GM19025 (cell line): ENCODE measurements around the gene ABCB11.
"Not testable (repeated sequence)": the region's sequence is repeated elsewhere in the genome, so short reads cannot be mapped to it uniquely, and the experiment has no call there.

Experiments
- ATAC-seq: cut with Tn5 transposase; IDR thresholded peaks from one replicate; pipeline ENCODE4 v1.9.1; 2021; ENCODE audit warnings: mild to moderate bottlenecking, low read depth, moderate library complexity; ENCODE audit not compliant: unreplicated experiment

The ABCB11 gene

DNA sequence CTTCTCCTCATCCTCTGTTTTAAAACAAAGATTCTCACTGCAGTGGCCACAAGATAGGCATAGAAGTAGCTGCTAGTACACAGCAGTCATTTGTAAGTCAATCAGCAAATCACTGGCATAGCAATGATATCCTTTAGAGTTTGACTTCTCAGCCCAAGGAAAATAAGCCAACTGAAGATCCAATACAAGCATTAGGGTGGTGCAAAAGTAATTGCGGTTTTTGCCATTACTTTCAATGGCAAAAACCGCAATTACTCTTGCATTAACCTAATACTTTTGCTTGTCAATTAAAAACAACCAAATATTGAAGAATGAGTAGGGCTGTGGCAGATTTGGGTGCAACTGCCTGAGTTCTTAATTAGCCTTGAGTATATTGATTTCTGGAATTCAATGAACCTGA, 127.2 kb downstream of the ABCB11 start:
- no peak for ATAC-seq

- no peak for ATAC-seq
Measured at GRCh38 chr2:168901003-168901402, 130.1 kb downstream of the ABCB11 start, which contains the start of gene G6PC2. Gene G6PC2 (plus strand): TSS chr2:168901291. CDS start chr2:168901332, 41 bp downstream.

GRCh38 chr2:168897449-168897848, 133.7 kb downstream of the ABCB11 start:
- no peak for ATAC-seq

GRCh38 chr2:168896783-168897182, 134.3 kb downstream of the ABCB11 start:
- no peak for ATAC-seq

GRCh38 chr2:168895771-168896170, 135.4 kb downstream of the ABCB11 start:
- ATAC-seq = no peak

- no peak for ATAC-seq
Measured at GRCh38 chr2:168894720-168895119, 136.4 kb downstream of the ABCB11 start.

GRCh38 chr2:168894101-168894500, 137.0 kb downstream of the ABCB11 start:
- ATAC-seq = no peak

GRCh38 chr2:168892327-168892726, 138.8 kb downstream of the ABCB11 start:
- no peak for ATAC-seq

- ATAC-seq = peak; percentile 100
Measured at GRCh38 chr2:168890006-168890782, 140.9 kb downstream of the ABCB11 start, which contains the start of gene SPC25. Gene SPC25 (minus strand): TSS chr2:168890430. CDS start chr2:168889519, 911 bp downstream.

DNA sequence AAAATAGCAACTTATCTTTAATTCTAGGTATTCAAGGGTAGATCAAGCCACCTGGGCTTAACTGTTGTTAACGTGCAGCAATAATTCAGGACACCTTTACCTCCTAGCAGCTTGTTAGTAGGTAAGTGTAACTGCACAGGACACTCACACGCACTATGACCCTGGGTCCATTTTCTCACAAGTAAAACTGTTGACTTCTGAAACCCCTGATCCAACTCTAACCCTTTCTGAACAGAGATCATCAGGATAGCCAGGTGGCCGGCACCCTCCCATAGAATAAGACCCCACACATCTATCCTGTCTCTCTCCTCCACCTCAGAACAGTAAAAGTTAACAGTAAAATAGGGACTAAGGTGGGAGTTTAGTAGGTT, 141.5 kb downstream of the ABCB11 start:
- ATAC-seq = no peak

GRCh38 chr2:168884975-168885374, 146.1 kb downstream of the ABCB11 start:
- ATAC-seq = no peak

DNA sequence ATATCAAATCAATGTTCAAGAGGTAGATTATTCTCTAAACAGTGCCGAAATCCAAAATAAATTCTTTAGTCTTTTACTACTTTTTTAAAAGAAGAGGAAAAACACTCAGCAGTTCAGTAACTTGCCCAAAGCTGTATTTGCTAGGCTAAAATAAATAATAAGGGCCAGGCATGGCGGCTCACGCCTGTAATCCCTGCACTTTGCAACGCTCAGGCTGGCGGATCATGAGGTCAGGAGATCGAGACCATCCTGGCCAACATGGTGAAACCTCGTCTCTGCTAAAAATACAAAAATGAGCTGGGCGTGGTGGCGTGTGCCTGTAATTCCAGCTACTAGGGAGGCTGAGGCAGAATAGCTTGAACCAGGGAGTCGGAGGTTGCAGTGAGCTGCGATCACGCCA, 149.0 kb downstream of the ABCB11 start:
- not testable (repeated sequence) for ATAC-seq

GRCh38 chr2:168874368-168875054, 156.6 kb downstream of the ABCB11 start:
- no peak for ATAC-seq

- not testable (repeated sequence) for ATAC-seq
Measured at GRCh38 chr2:168870824-168871223, 160.3 kb downstream of the ABCB11 start.
